Inflammatory macrophage (primary cell): Measurements from ENCODE around the gene KLHL35.

ENCODE experiments used
- DNase-seq, 2 donors: peaks; one replicate each; pipeline ENCODE4 v3.0.0-alpha.2; 2020 to 2022

The KLHL35 gene

DNA sequence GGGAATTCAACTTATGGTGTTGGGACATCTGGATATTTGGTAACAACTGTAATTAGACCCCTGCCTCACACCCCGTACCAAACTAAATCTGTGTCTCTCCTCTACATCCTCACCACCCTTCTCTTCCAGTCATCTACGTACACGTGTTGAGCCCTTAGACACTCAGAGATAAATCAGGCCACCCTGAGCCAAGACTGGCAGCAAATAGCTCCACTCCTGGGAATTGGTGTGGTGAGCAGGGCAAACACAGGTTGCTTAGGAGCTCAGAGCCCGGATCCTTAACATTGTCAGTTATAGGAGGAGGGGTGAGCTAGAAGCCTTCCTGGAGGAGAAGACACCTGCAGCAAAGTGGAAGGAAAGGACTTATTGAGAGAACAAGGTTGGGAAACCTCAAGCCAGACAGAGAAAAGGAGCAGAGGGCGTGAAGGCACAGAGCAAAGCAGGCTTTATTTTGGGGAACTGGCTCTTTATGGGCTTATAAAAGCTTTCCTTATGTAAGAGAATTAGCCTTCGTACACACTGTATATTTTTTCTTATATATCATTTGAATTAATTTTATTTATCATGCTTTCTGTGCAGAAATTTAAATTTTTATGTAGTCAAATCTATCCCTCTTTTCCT is 36.9 kb upstream of the KLHL35 start:
- DNase-seq, result no peak

DNA sequence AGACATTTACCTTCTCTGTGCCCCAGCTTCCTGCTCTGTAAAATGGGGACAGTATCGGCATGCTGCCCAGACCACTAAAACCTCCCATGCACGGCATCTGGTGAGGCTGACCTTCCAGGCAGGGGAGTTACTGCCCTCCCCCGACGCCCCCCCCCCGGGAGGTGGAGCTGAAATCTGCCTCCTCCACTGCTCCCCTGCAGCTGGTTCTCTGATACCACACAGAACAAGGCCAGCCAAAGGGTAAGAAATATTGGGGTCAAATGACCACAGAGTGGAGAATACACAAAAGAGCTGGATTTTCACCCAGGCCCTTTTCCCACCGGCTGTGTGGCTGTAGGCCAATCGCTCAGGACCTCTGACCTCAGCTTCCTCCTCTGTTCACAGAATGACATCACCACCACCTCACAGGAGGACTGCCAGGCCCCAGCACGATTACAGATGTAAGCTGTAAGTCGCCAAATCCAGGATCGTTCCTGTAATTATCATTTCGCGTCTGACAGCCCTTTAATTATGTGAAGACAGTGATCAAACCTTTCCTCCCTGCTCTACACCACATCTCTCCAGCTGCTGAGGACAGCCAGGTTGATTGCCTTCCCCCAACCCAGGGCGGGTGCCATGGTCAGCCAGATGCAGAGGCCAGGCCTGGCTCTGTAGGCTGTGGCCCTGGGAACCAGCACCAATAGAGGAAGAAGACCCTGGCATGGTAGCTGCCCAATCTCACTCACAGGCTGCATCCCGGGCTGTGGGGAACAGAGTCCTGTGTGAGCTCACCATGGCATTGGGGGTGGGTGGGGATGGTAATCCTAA is 35.7 kb upstream of the KLHL35 start:
- peak in 1 of 2 donors; percentile 30 for DNase-seq

DNA sequence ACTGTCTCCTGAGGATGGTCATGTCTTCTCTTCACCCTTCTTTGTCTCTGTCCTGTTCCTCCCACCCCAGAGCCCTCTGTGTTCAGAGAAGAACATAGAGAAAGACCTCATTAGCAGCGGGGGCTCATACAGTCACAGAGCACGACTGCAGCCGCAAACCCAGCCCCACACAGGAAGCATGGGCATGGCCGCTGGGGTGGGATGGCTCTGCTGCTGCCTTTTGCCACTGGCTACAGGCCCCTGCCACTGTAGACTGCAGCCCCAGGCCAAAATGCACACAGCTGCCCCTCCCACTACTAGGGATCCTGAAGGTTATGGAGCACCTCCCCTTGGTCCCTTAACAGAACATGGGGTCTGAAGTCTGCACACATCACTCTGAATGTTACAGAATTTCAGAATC is 34.9 kb upstream of the KLHL35 start:
- DNase-seq, result no peak

DNA sequence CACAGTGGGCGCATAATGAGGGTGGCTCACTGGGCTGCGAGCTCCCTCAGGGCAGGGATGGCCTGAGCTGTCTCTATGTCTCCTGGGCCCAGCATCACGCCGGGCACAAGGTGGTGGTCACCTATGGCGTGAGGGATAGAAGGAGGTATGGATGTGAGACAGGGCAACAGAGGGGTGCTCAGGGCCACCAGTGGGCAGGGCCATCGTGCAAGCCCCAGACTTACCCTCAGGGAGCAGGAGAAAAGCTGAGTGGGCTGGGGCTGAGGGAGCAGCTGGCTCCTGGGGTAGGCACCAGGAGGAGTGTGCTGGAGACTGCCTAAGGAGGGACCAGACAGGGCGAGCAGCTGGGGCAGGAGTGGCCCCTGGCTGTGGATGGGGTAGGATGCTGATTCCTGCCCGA is 34.3 kb upstream of the KLHL35 start:
- no peak for DNase-seq

DNA sequence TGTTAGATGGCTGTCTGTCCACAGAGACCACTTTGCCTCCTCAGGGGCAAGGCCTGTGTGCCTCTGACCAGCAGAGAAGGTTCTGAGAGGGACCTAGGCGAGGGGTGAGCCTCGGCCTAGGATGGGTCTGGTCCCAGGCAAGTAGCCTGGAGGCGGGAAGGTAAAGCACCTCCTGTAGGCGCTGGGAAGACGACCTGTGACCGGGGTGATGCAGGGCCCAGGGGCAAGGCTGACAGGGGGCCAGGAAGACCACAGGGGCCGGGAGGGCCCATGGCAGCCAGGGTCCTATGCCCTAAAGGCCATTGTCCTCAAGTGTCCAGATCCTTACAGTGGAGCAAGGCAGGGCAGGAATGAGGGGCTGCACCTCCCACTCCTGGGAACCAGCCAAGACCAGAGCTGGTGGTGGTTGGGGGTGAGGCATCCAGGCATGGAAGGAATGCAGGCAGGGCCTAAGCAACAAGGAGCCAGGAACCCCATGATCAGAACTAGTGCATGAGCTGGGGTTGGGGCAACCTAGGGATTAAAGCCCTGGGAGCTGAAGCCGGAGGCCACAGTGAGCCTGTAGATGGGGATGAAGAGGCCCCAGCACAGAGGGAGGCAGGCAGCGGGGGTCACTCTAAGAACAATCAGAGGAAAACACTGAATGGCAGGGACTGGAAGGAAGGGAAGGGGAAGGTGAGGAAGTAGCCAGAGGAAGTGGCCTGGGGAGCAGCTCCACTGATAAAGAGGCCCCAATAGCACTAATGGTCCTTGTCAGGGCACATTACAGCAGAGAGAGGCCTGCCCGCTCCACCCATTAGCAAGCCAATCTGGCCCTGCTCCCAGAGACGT is 32.9 kb upstream of the KLHL35 start:
- DNase-seq, result no peak

DNA sequence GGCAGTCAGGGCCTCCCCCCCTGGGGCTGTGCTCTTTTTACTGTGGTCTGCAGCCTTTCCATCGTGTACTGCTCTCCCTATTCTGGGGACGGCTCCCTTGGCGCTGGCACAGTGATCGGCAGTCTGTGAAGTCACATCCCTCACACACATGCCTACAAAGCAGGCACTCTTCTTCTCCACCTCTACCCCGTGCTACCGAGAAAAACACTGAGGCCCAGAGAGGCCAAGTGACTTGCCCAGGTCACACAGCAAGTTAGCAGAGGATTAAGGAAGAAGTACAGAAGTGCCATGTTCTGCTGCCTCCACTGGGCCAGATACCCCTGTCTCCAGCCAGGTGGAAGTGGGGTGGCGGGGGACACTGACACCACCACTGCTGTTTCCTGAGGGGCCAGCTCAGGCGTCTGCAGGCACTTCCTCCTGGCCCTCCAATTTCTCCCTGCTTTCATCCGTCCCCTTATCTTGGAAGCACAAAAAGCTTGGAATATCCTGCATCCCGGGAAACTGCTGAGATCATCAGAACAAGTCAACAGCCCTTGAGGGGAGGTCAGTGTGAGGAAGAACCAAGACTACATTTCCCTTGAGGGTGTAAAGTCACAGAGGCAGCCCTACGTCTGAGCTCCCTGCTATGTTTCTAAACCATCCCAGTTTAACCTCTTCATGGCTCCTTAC is 30.2 kb upstream of the KLHL35 start:
- DNase-seq, result no peak

DNA sequence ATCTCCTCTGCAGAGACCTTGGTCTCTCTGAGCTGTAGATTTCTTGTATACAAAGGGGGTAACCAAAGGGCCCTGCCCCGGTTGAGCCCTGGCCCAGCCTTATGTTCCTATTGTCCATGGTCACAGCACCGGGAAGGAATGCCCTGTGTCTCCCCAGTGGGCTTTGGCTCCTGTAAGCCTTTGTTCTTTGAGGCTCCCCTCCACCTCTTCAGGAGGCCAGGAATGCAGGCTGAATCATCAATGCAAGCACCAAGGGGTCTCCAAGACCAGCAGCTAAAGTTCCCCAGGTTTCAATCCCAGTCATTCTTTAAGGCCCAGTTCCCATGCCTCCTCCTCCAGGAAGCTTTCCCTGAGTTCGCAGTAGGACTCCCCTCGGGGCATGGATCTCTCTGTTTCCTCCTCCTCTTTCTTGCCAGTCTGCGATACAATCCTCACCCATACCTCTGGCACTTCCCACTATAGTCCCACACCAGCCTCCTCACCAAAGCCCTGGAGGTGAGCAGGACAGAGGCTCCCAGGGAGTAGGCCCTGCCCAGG is 29.2 kb upstream of the KLHL35 start:
- no peak for DNase-seq

DNA sequence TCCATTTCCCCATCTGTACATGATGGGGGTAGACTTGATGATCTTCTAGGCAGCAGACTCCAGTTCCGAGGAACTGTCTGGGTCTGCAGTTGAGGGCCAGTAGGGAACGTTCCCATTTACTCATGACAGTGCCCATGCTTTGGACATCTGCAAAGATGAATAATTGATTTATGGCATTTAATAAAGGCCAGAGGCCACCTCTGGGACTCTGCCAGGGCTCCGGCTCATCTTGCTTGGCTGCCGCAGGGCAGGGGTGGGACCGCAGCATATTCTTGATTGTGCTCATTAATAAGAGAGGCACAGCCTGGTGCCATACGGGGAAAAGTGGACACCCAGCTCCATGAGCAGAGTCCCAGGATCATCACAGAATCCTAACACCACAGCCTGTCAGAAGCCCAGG is 28.1 kb upstream of the KLHL35 start:
- no peak for DNase-seq

DNA sequence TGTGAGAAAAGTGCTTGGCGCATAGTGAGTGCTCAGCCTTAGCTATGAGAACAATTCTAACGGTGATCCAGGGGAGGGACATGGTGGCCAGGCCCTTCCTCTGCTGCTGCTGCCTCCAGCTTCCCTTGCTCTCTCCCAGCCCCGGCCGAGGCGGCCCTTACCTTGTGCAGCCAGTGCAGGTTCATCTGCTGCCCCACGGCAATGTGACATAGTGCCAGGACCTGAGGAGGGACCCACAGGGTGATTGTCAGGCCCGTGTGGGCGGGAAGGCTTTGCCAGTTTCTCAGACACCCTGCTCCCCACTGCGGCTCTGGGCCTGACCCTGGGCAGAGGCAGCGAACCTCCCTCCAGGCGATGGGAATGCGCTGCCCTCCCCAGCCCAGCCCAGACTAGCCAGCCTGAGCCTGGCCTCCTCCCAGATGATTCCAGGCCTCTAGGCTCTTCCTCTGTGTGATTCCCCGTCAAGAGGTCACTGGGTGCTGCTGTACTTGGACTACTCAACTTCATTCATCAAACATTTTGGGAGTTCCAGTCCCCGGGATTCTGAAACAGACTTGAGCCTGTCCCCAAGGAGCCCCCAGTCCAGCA is 23.7 kb upstream of the KLHL35 start:
- no peak for DNase-seq

DNA sequence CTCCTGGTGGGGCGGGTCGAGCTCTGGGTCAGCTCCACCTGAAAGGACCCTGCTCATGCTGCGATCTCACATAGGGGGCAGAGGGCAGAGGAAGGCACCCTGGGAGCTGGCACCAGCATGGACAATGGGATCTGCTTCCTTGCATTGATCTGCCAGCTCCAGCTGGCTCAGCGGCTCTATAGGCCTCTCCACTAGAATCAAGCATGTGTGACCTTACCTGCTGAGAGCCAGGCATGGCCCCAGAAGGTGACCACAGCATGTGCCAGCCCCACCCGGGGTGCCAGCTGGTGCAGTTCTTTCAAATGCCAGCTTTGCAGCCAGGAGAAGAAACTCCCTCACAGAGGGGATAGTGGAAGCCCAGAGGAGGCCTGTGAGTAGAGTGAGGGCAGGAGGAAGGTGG is 22.0 kb upstream of the KLHL35 start:
- DNase-seq, result no peak

DNA sequence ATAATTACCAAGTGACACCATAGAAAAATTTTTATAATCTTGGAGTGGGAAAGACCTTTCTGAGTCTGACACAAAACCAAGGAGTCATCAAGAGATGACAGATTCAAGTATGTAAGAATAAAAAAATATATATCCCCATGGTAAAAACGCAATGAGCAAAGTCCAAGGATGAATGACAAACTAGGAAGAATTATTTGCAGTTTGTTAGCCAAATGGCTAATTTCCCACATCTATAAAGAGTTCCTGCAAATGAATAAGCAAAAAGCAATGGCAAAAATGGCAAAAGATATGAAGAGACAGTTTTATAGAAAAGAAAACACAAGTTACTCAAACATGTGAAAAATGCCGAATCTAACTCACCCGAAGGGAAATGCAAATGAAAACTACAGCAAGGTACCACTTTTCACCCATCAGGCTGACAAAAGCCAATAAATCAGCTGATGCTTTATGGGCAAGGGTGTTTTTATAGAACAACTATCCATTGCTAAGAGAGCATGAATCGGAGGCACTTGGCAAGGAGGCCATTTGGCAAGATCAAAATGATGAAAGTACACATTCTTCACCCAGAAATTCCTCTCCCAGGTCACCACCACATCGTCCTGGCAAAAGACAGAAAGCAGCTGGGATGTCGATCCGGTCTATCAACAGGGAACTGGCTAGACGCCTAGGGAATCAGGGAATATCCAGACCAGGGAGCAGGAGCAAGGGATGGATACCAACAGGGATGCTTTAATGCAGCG is 21.1 kb upstream of the KLHL35 start:
- no peak for DNase-seq

DNA sequence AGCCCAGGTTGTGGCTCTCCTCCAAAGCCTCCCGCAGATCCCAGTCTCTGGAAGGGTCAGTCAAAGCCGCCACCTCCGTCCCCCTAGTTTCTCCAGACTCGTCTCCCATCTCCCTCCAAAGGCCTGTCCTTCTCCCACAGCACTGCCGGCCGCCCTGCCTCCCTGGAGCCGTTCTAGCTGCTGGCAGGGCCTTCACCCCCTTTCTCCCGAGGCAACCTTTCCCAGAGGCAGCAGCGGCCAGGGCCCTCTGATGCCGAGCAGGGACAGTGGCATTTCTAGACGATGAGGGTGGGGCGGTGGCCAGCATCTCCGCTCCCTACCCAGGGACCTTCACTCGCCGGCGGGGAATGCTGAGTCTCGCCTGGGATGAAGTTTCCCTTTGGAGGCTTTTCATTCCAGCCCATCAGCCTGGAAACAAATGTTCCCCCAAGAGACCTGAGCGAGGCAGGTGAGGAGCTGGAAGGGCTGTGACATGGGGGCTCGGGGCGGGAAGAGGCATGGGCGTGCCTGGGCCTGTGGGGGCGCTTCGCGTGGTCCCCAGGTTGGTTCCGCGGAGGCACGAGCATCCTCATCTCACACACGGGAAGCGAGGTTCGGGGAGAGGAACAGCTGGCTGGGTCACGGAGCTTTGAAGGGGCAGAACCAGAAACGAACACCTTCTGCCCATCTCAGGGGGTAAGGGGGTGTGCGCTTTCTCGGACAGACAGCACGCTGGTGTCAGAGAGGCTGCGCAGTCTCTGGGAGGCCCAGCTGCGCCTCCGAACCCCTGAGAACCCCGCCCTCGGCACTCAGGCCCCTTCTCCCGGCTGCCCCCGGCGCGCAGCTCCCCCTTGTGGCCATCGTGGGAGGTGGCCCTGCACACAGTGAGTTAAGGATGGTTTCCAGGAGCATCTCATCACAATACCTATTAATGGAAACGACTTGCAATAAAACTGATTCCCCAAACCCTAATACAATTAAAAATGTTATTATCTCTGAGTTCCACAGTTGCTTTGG is 18.1 kb upstream of the KLHL35 start:
- no peak for DNase-seq

DNA sequence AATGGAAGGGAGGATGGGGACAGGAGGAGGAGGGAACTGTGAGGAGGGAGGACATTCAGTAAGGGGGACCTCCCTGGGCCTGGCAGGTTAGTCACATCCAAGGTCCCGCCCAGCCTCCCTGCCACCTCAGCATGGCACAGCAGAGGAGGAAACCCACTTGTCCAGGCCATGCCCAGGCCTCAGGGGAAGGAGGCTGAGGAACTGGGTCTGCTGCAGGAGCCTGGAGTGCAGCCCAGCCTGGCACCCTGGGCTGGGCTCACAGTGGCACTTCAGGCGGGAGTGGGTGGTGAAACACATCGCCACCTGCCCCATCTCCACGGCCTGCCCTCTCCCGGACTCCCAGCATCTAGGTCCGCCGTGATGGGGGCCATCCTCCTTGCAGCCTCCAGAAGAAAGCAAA is 17.2 kb upstream of the KLHL35 start:
- no peak for DNase-seq

DNA sequence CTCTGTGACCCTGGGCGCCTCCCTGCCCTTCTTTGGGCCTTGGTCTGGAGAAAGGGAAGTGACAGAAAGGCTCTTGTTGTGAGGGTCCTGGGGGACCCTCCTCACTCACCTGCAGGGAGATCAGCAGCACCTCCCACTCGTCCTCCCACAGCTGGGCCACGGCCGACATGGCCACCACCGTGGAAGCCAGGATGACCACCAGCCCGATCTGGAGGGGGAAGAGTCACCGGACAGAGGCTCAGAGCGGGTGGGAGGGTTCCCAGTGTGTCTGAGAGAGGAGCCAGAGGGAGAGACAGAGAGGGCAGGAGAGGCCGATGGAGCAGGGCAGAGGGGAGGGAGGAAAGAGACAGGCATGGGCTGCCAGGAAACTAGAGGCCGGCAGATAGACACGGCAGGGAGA is 16.8 kb upstream of the KLHL35 start:
- no peak for DNase-seq

DNA sequence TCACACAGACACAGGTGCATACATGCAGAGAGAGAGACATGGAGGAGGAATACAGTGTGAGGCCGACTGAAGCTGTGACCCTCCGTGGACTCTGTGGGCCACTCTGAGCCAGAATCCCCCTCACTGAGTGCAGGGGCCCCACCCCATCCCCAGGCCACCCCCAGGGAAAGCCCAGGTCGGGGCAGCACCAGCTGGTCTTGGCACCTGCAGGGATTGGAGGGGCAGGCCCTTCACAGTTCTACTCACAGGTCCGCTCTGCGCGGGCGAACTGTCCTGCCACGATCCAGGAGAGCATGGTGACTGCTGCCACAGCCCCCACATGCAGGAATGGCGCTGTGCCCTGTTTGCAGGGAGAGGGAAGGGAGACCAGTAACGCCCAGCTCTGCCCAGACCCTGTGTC is 16.3 kb upstream of the KLHL35 start:
- no peak for DNase-seq

DNA sequence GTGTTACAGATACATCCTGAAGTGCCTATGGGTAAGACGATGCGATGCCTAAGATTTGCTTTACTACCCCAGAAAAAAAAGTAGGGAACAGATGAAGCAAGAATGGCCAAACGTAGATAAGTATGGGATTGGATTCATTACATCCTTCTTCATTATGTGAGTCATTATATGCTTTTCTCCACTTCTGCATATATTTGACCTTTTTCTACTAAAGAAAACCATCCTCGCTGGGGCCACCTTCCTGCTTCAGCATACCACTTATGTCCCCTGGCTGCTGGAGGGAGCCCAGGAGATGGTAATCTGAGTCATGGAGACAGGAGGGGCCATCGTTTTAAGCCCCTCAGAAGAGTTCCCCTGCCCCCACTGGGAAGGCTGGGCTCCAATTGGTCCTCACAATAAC is 14.4 kb upstream of the KLHL35 start:
- DNase-seq, result no peak

DNA sequence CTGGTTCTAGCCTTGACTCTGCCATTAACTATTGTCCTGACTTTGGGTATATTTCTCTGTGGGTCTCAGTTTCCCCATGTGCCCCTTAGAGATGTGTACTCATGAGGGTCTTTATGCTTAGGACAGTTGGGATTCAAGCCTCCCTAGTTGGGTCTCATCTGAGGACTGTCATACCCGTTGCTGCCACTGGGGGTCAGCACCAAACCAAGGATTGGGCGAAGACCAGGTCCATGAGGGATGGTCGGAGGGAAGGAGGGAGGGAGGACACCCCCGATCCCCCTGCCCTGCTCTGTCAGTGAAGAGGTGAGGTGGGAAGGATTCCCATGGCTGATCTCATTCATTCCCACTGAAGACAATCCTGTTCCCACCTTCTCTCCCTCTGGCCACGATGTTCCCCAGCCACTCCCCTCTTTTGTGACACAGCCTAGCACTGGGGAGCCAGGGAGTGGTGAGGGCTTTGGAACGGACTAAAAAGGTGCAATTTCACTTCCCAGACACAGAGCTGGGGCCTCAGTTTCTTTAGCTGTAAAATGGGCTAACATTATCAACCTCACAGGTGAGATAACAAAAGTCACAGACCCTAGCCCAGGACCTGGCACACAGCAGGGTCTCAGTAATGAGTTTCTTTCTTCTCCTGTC is 12.4 kb upstream of the KLHL35 start:
- peak; percentile 60 to 67 for DNase-seq

DNA sequence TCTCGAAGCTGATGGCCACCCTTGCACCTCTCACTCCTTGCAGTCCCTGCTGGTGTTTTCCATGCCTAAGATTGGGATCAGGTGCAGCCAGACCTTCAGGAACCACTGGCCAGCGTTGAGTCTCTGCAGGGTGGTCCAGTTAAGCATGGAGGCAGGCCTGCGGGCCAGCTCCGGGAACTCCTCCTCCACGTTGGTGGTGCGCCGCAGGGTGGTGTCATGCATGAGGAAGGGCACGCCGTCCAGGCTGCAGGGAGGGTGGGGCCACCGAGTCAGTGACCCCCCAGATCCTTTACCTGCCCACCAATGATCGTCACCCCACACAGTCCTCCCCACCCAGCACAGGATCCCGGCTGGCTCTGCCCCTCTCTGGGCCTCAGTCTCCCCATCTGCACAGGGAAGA is 10.0 kb upstream of the KLHL35 start:
- no peak for DNase-seq

DNA sequence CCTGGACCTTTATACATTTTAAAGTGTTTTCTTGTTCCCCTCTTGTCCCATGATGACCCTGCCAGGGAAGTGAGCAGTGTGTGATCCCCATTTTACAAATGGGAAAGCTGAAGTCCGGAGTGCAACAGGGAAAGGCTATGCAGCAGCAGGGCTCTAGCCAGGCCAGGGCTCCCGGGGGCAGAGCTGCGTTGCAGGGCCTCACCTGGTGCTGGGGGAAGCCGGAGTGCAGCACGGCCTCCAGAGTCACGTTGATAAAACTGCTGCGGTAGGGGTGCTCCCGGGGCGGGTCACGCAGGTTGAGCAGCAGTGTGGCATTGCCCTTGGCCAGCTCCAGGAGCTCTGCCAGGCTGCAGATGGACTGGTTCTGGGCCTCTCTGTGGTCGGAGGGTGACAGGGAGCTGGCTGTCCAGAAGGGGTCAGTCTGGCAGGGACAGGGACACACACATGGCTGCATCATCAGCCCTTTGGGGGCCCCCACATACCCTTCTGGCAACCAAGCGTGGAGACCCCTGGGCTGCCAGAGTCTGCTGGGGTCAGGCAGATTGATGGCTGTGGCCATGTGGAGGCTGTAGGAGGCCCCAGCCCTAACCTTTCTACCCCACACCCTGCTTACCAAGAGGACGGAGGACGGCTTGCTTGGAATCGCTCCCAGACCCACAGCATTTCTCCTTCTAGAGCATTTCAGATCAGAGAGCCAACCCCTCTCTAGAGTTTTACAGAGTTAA is 9.3 kb upstream of the KLHL35 start:
- no peak for DNase-seq
